Spleen (tissue), 13 donors: ENCODE measurements around the gene NFYA. TPM values are rescaled to one million over a fixed set of nuclear protein-coding genes. Genes with fewer than 3 reads are reported as not detected.

ENCODE experiments used
- DNase-seq: peaks from one replicate; pipeline ENCODE4 v3.0.0-alpha.2; 2020
- H3K27ac ChIP-seq, 8 donors: fragments of 200-600 bp; sonication (generic) in 7 of 8; 1 replicate in 4 of 8; 2 replicates in 4 of 8; pipeline versions ENCODE4 v1.5.0 to v1.8.0; 2016 to 2021; ENCODE audit warnings: inconsistent platforms in 4 of 8, mild to moderate bottlenecking in 4 of 8, moderate library complexity in 1 of 8
- H3K27me3 ChIP-seq, 7 donors: fragments of 200-600 bp; sonication (generic) in 6 of 7; replicated peaks in 1 of 7; 1 replicate in 4 of 7; 2 replicates in 3 of 7; pipeline versions ENCODE4 v1.5.0 to v1.8.0; 2016 to 2021; ENCODE audit warnings: inconsistent platforms in 3 of 7, mild to moderate bottlenecking in 1 of 7
- H3K36me3 ChIP-seq, 6 donors: fragments of 200-600 bp; sonication (generic) in 5 of 6; 1 replicate in 4 of 6; 2 replicates in 2 of 6; pipeline versions ENCODE4 v1.5.0 to v1.8.0; 2016 to 2021; ENCODE audit warnings: inconsistent platforms in 2 of 6
- H3K4me1 ChIP-seq, 6 donors: fragments of 200-600 bp; sonication (generic) in 5 of 6; 1 replicate in 3 of 6; 2 replicates in 3 of 6; pipeline versions ENCODE4 v1.5.0 to v1.8.0; 2016 to 2021; ENCODE audit warnings: inconsistent platforms in 3 of 6
- H3K4me3 ChIP-seq, 8 donors: fragments of 200-600 bp; sonication (generic) in 7 of 8; 1 replicate in 4 of 8; 2 replicates in 4 of 8; pipeline versions ENCODE4 v1.5.0 to v1.8.0; 2016 to 2021; ENCODE audit warnings: inconsistent platforms in 4 of 8, mild to moderate bottlenecking in 4 of 8, moderate library complexity in 2 of 8
- H3K9me3 ChIP-seq, 8 donors: fragments of 200-600 bp; sonication (generic) in 7 of 8; 1 replicate in 4 of 8; 2 replicates in 4 of 8; pipeline versions ENCODE4 v1.5.0 to v1.8.0; 2016 to 2021; ENCODE audit warnings: inconsistent platforms in 4 of 8
- CTCF ChIP-seq, 11 experiments: fragments of 200-600 bp in 7 of 11; fragments of 450-650 bp in 4 of 11; sonication (generic) in 4 of 11; IDR thresholded peaks in 8 of 11; conservative IDR thresholded peaks in 3 of 11; 1 replicate in 7 of 11; 2 replicates in 4 of 11; pipeline versions ENCODE4 v1.4.0 to v1.8.0; 2016 to 2021; ENCODE audit warnings: antibody characterized with exemption in 11 of 11, inconsistent platforms in 4 of 11, mild to moderate bottlenecking in 1 of 11
- POLR2A ChIP-seq, 3 donors: fragments of 450-650 bp; IDR thresholded peaks; one replicate each; pipeline ENCODE4 v1.5.1; 2017; ENCODE audit warnings: antibody characterized with exemption in 3 of 3, mild to moderate bottlenecking in 1 of 3
- POLR2AphosphoS5 ChIP-seq, 3 donors: sonication (generic); formaldehyde crosslinking; IDR thresholded peaks; one replicate each; pipeline ENCODE4 v1.5.1; 2017; ENCODE audit warnings: antibody characterized with exemption in 3 of 3
- WGBS, 5 donors: extraction: QIAGEN DNeasy Blood & Tissue Kit in 3 of 5; methylation state at CpG; one replicate each; pipeline versions ENCODE4 v1.1.5 to v1.1.7; 2013 to 2018; 5-methylcytosine and 5-hydroxymethylcytosine counted together
- intact Hi-C: fragments of 100-400 bp; cut with DNase I; formaldehyde crosslinking; loops from one replicate; pipeline ENCODE4 v1.15.0; 2023; ENCODE audit warnings: low total_unique reads
- long read RNA-seq, 2 donors: transcript quantifications; one replicate each; lab custom pipeline, GENCODE V29; 2026
- polyA plus RNA-seq, 3 donors: library from polyadenylated mRNA; stranded (reverse); fragments of 200-250 nt; gene quantifications; one replicate each; pipeline ENCODE4 v1.2.1, GENCODE V29; 2013
- total RNA-seq, 7 donors: library from RNA; depleted of rRNA in 3 of 7; stranded (reverse); fragments of >200 nt in 3 of 7; fragmentation: NEBNext Ultra II Directional in 4 of 7; extraction: Animal tissue kit (Norgen Biotek cat#: 25700) in 4 of 7; gene quantifications; one replicate each; pipeline versions ENCODE4 v1.1.0 to v1.2.1, GENCODE V29; 2016 to 2021
- donor health status: healthy with polysubstance abuse.
- donor health status: DM: no; HTN: no; CAD: no; lungs with moderate emphysema.
- donor health status: DM: no; HTN: no; CAD: no.
- donor health status: Bipolar disorder and iron deficiency.
- donor health status: healthy.
- donor health status: DM: no; HTN: no; CAD: no.
- donor health status: DM: yes; HTN: yes; CAD: no.

The NFYA gene
- total RNA-seq (10 to 100 TPM; 24.4 to 34.8 (median 25.7) TPM), polyA plus RNA-seq (10 to 100 TPM in 1 of 3 donors, 1 to 10 TPM in 2; 6.4 to 10.1 (median 8.7) TPM)
- long read RNA-seq, donor 1, partial matches to known transcripts, result 0 of 2 reads
- long read RNA-seq, donor 1, other reads (novel, unspliced or antisense), result 0 of 2 reads
- long read RNA-seq, donor 2, partial matches to known transcripts, result 0 of 1 reads
- long read RNA-seq, donor 2, other reads (novel, unspliced or antisense), result 0 of 1 reads

- H3K4me3 ChIP-seq, result peak within 1 kb of the TSS; percentile 71 to 94 (median 86)
- H3K27ac ChIP-seq, result peak within 1 kb of the TSS; percentile 91 to 100 (median 99)
- intact Hi-C loops, result no loop called here
- H3K9me3 ChIP-seq, result no peaks in the 10 kb centered on the region
- TF ChIP-seq POLR2AphosphoS5 (IDR thresholded peaks at IDR 0.05) (peak; percentile 26 to 80 (median 70)), POLR2A (IDR thresholded peaks at IDR 0.05) (no peak)
- H3K36me3 ChIP-seq, result peaks cover 0 to 30% (median 21%) of the 10 kb centered on the region in 6 donors
- WGBS, 5 donors, result 0 to 1% (median 0%) methylated on average over 3 to 37 of the region's 37 CpGs
- H3K4me1 ChIP-seq, result peaks cover 32 to 60% (median 40%) of the 10 kb centered on the region in 6 donors
- no peaks in the 10 kb centered on the region for H3K27me3 ChIP-seq
- no peak for DNase-seq
These were observed at the start of gene NFYA for GRCh38 chr6:41072836-41073202. TSS of gene NFYA (plus strand) at chr6:41072974. CDS start at chr6:41079090, 6,116 bp downstream.

DNA sequence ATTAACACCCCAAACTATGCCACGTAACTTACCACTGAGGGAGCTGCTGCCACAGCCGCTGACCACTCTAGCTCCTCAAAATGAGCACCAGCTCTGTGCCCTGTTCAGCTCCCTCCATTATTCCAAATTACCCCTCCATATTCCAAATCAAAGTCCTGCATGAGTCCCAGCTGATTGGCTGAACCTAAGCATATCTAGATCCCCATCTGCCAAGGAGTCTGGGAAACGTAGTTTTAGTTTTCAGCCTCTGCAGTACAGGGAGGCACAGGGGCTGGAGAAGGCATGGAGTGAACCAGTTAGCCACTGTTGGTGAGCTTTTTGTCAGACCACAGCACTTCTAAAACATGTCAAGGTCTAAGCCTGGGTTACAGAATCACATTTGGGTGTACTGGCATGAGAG lies 49.7 kb upstream of the NFYA start:
- intact Hi-C loops, result loop anchor here (10.0 kb wide), 1 partner anchor 1668 kb away; no protein-coding TSS in a partner anchor

DNA sequence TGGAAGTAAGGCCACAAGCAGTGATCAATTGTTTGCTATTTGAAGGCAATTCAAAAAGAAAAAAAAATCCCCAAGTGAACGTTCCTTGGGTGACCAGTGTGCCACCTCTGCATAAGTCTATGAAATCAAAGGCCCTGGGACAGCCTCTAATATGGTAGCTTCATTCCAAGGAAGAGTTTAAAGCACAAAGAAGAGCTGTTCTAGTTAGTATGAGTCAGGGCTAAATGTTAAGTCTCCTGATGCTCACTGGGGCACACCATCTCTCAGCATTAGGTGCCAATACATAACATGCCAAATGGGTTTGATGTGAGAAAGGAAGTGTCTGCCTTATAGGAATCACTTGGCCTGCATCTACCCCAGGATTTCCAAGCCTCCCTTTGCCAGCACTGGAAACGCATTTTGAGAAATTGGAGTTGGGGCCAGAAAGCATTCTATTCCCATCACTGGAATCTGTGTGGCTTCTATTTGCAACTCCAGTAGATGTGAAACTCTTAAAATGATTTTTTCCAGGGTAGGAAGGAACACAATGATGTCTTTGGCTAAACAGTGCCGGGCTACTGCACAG lies 46.7 kb upstream of the NFYA start:
- Histone ChIP-seq H3K36me3 (no peaks in the 10 kb centered on the region), H3K4me3 (no peak overlapping the region), H3K27ac (no peak overlapping the region), H3K27me3 (no peaks in the 10 kb centered on the region), H3K4me1 (peaks cover 7 to 26% (median 20%) of the 10 kb centered on the region in 6 donors), H3K9me3 (no peaks in the 10 kb centered on the region)
- WGBS, 5 donors, result 83 to 93% (median 85%) methylated on average over 3 of the region's 3 CpGs
- intact Hi-C loops, result loop anchor here (10.0 kb wide), 1 partner anchor 1671 kb away; no protein-coding TSS in a partner anchor
- no peak for DNase-seq
- TF ChIP-seq CTCF (IDR thresholded peaks at IDR 0.05 in 8 of 11, conservative IDR thresholded peaks at IDR 0.05 in 3 of 11), result no peak
- no peak for TF ChIP-seq POLR2AphosphoS5 (IDR thresholded peaks at IDR 0.05)
- TF ChIP-seq POLR2A (IDR thresholded peaks at IDR 0.05), result no peak

More for the DNA sequence above, 49.7 kb upstream of the NFYA start:
- peaks cover 6 to 13% (median 12%) of the 10 kb centered on the region in 6 donors for H3K4me1 ChIP-seq
- TF ChIP-seq POLR2AphosphoS5 (IDR thresholded peaks at IDR 0.05) (no peak), CTCF (IDR thresholded peaks at IDR 0.05 in 8 of 11, conservative IDR thresholded peaks at IDR 0.05 in 3 of 11) (no peak), POLR2A (IDR thresholded peaks at IDR 0.05) (no peak)
- 79 to 100% (median 91%) methylated on average over 3 of the region's 3 CpGs for WGBS, 5 donors
- H3K36me3 ChIP-seq, result no peaks in the 10 kb centered on the region
- H3K27me3 ChIP-seq, result no peaks in the 10 kb centered on the region
- no peak overlapping the region for H3K4me3 ChIP-seq
- no peak overlapping the region for H3K27ac ChIP-seq
- peaks cover 0 to 2% (median 0%) of the 10 kb centered on the region in 8 donors for H3K9me3 ChIP-seq
- no peak for DNase-seq

DNA sequence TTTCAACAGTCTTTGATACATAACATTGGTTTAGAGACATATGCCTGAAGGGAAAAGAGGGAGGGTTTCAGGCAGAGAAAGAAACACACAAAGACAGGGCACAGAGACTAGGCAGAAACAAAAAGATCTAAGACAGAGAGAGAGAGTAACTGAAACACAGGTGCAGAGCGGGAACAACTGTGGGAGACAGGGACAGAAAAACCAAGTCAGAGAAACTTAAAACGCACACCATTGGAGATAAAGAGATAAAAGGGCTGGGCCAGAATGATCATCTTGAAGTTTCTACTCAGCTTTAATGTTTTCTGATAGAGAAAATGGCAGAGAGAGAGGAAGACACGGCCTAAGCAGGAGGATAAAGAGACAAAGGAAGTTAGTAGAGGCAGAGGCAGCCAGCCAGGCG lies 45.5 kb upstream of the NFYA start:
- DNase-seq, result no peak
- H3K9me3 ChIP-seq, result no peaks in the 10 kb centered on the region
- peak overlapping the region in 7 of 8 donors; percentile 67 to 84 (median 77) for H3K27ac ChIP-seq
- H3K36me3 ChIP-seq, result no peaks in the 10 kb centered on the region
- no peaks in the 10 kb centered on the region for H3K27me3 ChIP-seq
- H3K4me1 ChIP-seq, result peaks cover 7 to 26% (median 20%) of the 10 kb centered on the region in 6 donors
- TF ChIP-seq POLR2A (IDR thresholded peaks at IDR 0.05) (no peak), CTCF (IDR thresholded peaks at IDR 0.05 in 8 of 11, conservative IDR thresholded peaks at IDR 0.05 in 3 of 11) (no peak), POLR2AphosphoS5 (IDR thresholded peaks at IDR 0.05) (no peak)
- 22 to 32% (median 30%) methylated on average over 4 of the region's 4 CpGs for WGBS, 5 donors
- intact Hi-C loops, result loop anchor here (10.0 kb wide), 1 partner anchor 1672 kb away; no protein-coding TSS in a partner anchor
- H3K4me3 ChIP-seq, result peak overlapping the region; percentile 45 to 75 (median 54)
